Spinal cord (tissue), 10 donors: ENCODE results near the gene DHRS4L2. TPM values are rescaled to one million over a fixed set of nuclear protein-coding genes. Genes with fewer than 3 reads are reported as not detected.
"Not testable (repeated sequence)": the region's sequence is repeated elsewhere in the genome, so short reads cannot be mapped to it uniquely, and the experiment has no call there.

Experiments
- DNase-seq, 6 donors: peaks; one replicate each; pipeline versions ENCODE4 v3.0.0 to v3.0.0-alpha.2; 2013 to 2015; ENCODE audit warnings: low spot score in 6 of 6, low read depth in 4 of 6
- H3K27ac ChIP-seq: one replicate; pipeline ENCODE4 v1.5.1; 2013; ENCODE audit warnings: low read depth, low read length, control low read depth
- H3K27me3 ChIP-seq: one replicate; pipeline ENCODE4 v1.6.1; 2013; ENCODE audit warnings: low read length; ENCODE audit not compliant: control insufficient read depth, insufficient read depth
- H3K36me3 ChIP-seq: one replicate; pipeline ENCODE4 v1.6.1; 2013; ENCODE audit warnings: low read length; ENCODE audit not compliant: control insufficient read depth, insufficient read depth
- H3K4me1 ChIP-seq: one replicate; pipeline ENCODE4 v1.6.1; 2013; ENCODE audit warnings: low read length; ENCODE audit not compliant: control insufficient read depth, insufficient read depth
- H3K4me3 ChIP-seq: one replicate; pipeline ENCODE4 v1.5.1; 2013; ENCODE audit warnings: low read depth, low read length, control low read depth
- H3K9me3 ChIP-seq: one replicate; pipeline ENCODE4 v1.6.1; 2013; ENCODE audit warnings: low read length; ENCODE audit not compliant: control insufficient read depth, insufficient read depth
- WGBS: methylation state at CpG from one replicate; pipeline ENCODE4 v1.1.5; 2013; ENCODE audit warnings: missing lambda C conversion rate; ENCODE audit not compliant: insufficient coverage; 5-methylcytosine and 5-hydroxymethylcytosine counted together
- polyA plus RNA-seq, 2 donors: library from polyadenylated mRNA; unstranded; fragments of 120-200 nt; gene quantifications; one replicate each; pipeline ENCODE4 v1.2.1, GENCODE V29; 2013; ENCODE audit not compliant: insufficient read length in 2 of 2
- total RNA-seq, 2 donors: library from RNA; depleted of rRNA in 1 of 2; stranded (reverse); fragments of 120-200 nt in 1 of 2; fragments of >200 nt in 1 of 2; gene quantifications; one replicate each; pipeline versions ENCODE4 v1.2.3 to v1.2.4, GENCODE V29; 2013 to 2014
- donor health status: healthy.

DHRS4L2 gene
- total and polyA plus RNA-seq, 4 donors: 5.6 to 22.5 (median 13.9) TPM

GRCh38 chr14:24012726-24013273, 24.1 kb downstream of the DHRS4L2 start:
- H3K27me3 ChIP-seq, H3K36me3 ChIP-seq, H3K27ac ChIP-seq, H3K4me3 ChIP-seq, H3K4me1 ChIP-seq, H3K9me3 ChIP-seq: not testable (repeated sequence)
- 17% methylated on average over 1 of the region's 4 CpGs for WGBS
- peak in 2 of 6 donors; percentile 43 for DNase-seq

- peak in 2 of 6 donors; percentile 77 to 79 for DNase-seq
- H3K27ac ChIP-seq: no peak overlapping the region
- H3K9me3 ChIP-seq: peaks cover 5% of the 10 kb centered on the region
- no peaks in the 10 kb centered on the region for H3K27me3 ChIP-seq
- peaks cover 2% of the 10 kb centered on the region for H3K36me3 ChIP-seq
- no peaks in the 10 kb centered on the region for H3K4me1 ChIP-seq
- WGBS: 48% methylated on average over 5 of the region's 12 CpGs
- H3K4me3 ChIP-seq: no peak overlapping the region
Measured at GRCh38 chr14:24013654-24014514, 25.2 kb downstream of the DHRS4L2 start.

- not testable (repeated sequence) for H3K4me3 ChIP-seq, DNase-seq, H3K27me3 ChIP-seq, H3K27ac ChIP-seq, H3K36me3 ChIP-seq, H3K9me3 ChIP-seq, H3K4me1 ChIP-seq
- 100% methylated on average over 1 of the region's 6 CpGs for WGBS
Measured at GRCh38 chr14:24015745-24016144, 27.0 kb downstream of the DHRS4L2 start.

GRCh38 chr14:24018978-24019377, 30.2 kb downstream of the DHRS4L2 start:
- not testable (repeated sequence) for H3K9me3 ChIP-seq, H3K4me1 ChIP-seq, H3K4me3 ChIP-seq, DNase-seq, H3K27me3 ChIP-seq, H3K36me3 ChIP-seq, H3K27ac ChIP-seq

GRCh38 chr14:24019944-24020343, 31.2 kb downstream of the DHRS4L2 start:
- no CpG with 5 or more reads among the region's 2 CpGs for WGBS
- H3K9me3 ChIP-seq, H3K4me1 ChIP-seq, H3K27me3 ChIP-seq, H3K36me3 ChIP-seq, H3K4me3 ChIP-seq, DNase-seq, H3K27ac ChIP-seq: not testable (repeated sequence)

GRCh38 chr14:24020520-24020919, 31.8 kb downstream of the DHRS4L2 start:
- not testable (repeated sequence) for H3K4me3 ChIP-seq, H3K4me1 ChIP-seq, H3K9me3 ChIP-seq, H3K36me3 ChIP-seq, DNase-seq, H3K27ac ChIP-seq, H3K27me3 ChIP-seq
- 86% methylated on average over 2 of the region's 3 CpGs for WGBS

- WGBS: 73% methylated on average over 1 of the region's 3 CpGs
- not testable (repeated sequence) for H3K4me1 ChIP-seq, DNase-seq, H3K27me3 ChIP-seq, H3K9me3 ChIP-seq, H3K4me3 ChIP-seq, H3K36me3 ChIP-seq, H3K27ac ChIP-seq
Measured at GRCh38 chr14:24024939-24025418, 36.2 kb downstream of the DHRS4L2 start.

GRCh38 chr14:24029687-24030086, 41.0 kb downstream of the DHRS4L2 start:
- H3K36me3 ChIP-seq, H3K9me3 ChIP-seq, H3K27ac ChIP-seq, H3K27me3 ChIP-seq, DNase-seq, H3K4me1 ChIP-seq, H3K4me3 ChIP-seq: not testable (repeated sequence)
- no CpG with 5 or more reads among the region's 3 CpGs for WGBS

- H3K4me1 ChIP-seq, H3K36me3 ChIP-seq, H3K9me3 ChIP-seq, H3K27ac ChIP-seq, H3K4me3 ChIP-seq, H3K27me3 ChIP-seq, DNase-seq: not testable (repeated sequence)
- no CpG with 5 or more reads among the region's 2 CpGs for WGBS
Measured at GRCh38 chr14:24031331-24031730, 42.6 kb downstream of the DHRS4L2 start.
